Lower leg skin (tissue), 3 donors: Measurements from ENCODE around the gene BUB3.

Source experiments
- POLR2A ChIP-seq, 2 donors: fragments of 450-650 bp; IDR thresholded peaks; one replicate each; pipeline ENCODE4 v1.6.1; 2016 to 2017; ENCODE audit warnings: antibody characterized with exemption in 2 of 2, mild to moderate bottlenecking in 1 of 2, moderate library complexity in 1 of 2
- TF ChIP-seq, protein P1 (sequence below), 3 donors: fragments of 450-650 bp; IDR thresholded peaks; one replicate each; pipeline ENCODE4 v1.5.1; 2016; ENCODE audit warnings: antibody characterized with exemption in 3 of 3, mild to moderate bottlenecking in 3 of 3, moderate library complexity in 2 of 3

DNA sequence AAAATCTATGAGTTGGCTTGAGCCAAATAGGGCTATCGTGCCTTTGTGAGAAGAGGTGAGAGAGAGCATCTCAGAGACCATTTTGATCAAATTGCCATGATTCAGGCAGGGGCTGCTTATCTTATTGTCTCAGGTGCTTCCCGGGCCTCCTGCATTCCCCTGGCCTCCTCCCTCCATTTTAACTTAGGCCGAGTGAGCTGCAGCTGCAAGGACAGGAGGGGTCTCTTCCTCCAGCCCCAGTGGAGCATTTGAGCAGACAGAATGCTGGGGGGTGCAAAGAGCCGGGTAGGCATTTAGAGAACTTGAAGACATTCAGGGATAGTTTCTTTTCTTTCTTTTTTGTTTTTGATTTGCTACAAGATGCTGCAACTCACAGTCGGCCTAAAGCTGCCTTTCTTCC lies 59.0 kb downstream of the BUB3 start:
- TF ChIP-seq, protein P1, sequence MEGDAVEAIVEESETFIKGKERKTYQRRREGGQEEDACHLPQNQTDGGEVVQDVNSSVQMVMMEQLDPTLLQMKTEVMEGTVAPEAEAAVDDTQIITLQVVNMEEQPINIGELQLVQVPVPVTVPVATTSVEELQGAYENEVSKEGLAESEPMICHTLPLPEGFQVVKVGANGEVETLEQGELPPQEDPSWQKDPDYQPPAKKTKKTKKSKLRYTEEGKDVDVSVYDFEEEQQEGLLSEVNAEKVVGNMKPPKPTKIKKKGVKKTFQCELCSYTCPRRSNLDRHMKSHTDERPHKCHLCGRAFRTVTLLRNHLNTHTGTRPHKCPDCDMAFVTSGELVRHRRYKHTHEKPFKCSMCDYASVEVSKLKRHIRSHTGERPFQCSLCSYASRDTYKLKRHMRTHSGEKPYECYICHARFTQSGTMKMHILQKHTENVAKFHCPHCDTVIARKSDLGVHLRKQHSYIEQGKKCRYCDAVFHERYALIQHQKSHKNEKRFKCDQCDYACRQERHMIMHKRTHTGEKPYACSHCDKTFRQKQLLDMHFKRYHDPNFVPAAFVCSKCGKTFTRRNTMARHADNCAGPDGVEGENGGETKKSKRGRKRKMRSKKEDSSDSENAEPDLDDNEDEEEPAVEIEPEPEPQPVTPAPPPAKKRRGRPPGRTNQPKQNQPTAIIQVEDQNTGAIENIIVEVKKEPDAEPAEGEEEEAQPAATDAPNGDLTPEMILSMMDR (IDR thresholded peaks at IDR 0.05) = no peak
- no peak for TF ChIP-seq POLR2A (IDR thresholded peaks at IDR 0.05)
